Epithelial cell of esophagus (primary cell): ENCODE data around the gene HRH1.
A peak's percentile ranks its signal among the peaks of the same experiment; 100 is the strongest.

Experiments used
- DNase-seq: peaks from one replicate; pipeline ENCODE4 v3.0.0; 2010; ENCODE audit warnings: low read depth
- H3K4me3 ChIP-seq: 2 replicates; pipeline ENCODE4 v1.5.1; 2011; ENCODE audit warnings: mild to moderate bottlenecking, low read length, control low read depth
- CTCF ChIP-seq: IDR thresholded peaks from 2 replicates; pipeline ENCODE4 v1.5.1; 2011; ENCODE audit warnings: low read depth, mild to moderate bottlenecking, low read length, control low read depth, inconsistent platforms; ENCODE audit not compliant: insufficient read depth; ENCODE audit errors: missing control alignments

Gene HRH1

GRCh38 chr3:11155341-11156025 is 1.2 kb downstream of the HRH1 start:
- peak overlapping the region; percentile 47 for H3K4me3 ChIP-seq
- TF ChIP-seq CTCF = peak; percentile 96
- peak; percentile 86 for DNase-seq

- no peak overlapping the region for H3K4me3 ChIP-seq
- TF ChIP-seq CTCF = no peak
- DNase-seq = no peak
Observed at GRCh38 chr3:11156026-11156410, 1.7 kb downstream of the HRH1 start.

- H3K4me3 ChIP-seq = no peak overlapping the region
- no peak for DNase-seq
- TF ChIP-seq CTCF = no peak
Observed at GRCh38 chr3:11157421-11157820, 3.1 kb downstream of the HRH1 start.

- DNase-seq = peak; percentile 63
- no peak overlapping the region for H3K4me3 ChIP-seq
- peak; percentile 22 for TF ChIP-seq CTCF
Observed at GRCh38 chr3:11159421-11159904, 5.2 kb downstream of the HRH1 start.

GRCh38 chr3:11161666-11162065 is 7.4 kb downstream of the HRH1 start:
- no peak for TF ChIP-seq CTCF
- DNase-seq = no peak
- H3K4me3 ChIP-seq = no peak overlapping the region

GRCh38 chr3:11162401-11163345 is 8.4 kb downstream of the HRH1 start:
- no peak for DNase-seq
- H3K4me3 ChIP-seq = no peak overlapping the region
- TF ChIP-seq CTCF = no peak
